ENCODE data around the gene CISD1.

DNA sequence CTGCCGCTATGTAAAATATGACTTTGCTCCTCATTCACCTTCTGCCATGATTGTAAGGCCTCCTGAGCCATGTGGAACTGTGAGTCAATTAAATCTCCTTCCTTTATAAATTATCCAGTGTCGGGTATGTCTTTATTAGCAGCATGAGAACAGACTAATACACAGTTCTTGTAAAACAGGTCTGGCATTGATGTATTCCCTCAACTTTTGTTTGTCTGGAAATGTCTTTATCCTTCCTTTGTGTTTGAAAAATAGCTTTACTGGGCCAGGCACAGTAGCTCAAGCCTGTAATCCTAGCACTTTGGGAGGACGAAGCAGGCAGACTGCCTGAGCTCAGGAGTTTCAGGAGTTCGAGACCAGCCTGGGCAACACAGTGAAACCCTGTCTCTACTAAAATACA is 15.8 kb upstream of the CISD1 start:
- TF ChIP-seq, protein P1, sequence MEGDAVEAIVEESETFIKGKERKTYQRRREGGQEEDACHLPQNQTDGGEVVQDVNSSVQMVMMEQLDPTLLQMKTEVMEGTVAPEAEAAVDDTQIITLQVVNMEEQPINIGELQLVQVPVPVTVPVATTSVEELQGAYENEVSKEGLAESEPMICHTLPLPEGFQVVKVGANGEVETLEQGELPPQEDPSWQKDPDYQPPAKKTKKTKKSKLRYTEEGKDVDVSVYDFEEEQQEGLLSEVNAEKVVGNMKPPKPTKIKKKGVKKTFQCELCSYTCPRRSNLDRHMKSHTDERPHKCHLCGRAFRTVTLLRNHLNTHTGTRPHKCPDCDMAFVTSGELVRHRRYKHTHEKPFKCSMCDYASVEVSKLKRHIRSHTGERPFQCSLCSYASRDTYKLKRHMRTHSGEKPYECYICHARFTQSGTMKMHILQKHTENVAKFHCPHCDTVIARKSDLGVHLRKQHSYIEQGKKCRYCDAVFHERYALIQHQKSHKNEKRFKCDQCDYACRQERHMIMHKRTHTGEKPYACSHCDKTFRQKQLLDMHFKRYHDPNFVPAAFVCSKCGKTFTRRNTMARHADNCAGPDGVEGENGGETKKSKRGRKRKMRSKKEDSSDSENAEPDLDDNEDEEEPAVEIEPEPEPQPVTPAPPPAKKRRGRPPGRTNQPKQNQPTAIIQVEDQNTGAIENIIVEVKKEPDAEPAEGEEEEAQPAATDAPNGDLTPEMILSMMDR (IDR thresholded peaks at IDR 0.05), result no peak
- no peak for TF ChIP-seq POLR2AphosphoS5 (IDR thresholded peaks at IDR 0.05)

Data from breast epithelium (tissue), 3 donors.